HepG2 (cell line): ENCODE measurements around the gene PRKACA. TPM values are rescaled to one million over a fixed set of nuclear protein-coding genes. Genes with fewer than 3 reads are reported as not detected.

ENCODE experiments used
- ARID2 ChIP-seq: sonication (generic); formaldehyde crosslinking; IDR thresholded peaks from 2 replicates; pipeline ENCODE4 v1.8.1; 2022; ENCODE audit warnings: mild to moderate bottlenecking, missing genetic modification reagents, borderline replicate concordance
- GABPB1 ChIP-seq: IDR thresholded peaks from 2 replicates; pipeline ENCODE4 v1.6.1; 2016; ENCODE audit warnings: mild to moderate bottlenecking, missing genetic modification reagents, moderate library complexity, missing compliant biosample characterization
- GMEB2 ChIP-seq: IDR thresholded peaks from 2 replicates; pipeline ENCODE4 v1.6.1; 2016; ENCODE audit warnings: missing biosample characterization, missing genetic modification reagents, low read depth
- KDM1A ChIP-seq: IDR thresholded peaks from 2 replicates; pipeline ENCODE4 v1.6.1; 2016; ENCODE audit warnings: missing compliant biosample characterization
- MXD4 ChIP-seq: IDR thresholded peaks from 2 replicates; pipeline ENCODE4 v1.6.1; 2016; ENCODE audit warnings: mild to moderate bottlenecking, missing biosample characterization, missing genetic modification reagents
- NBN ChIP-seq: fragments of 450-650 bp; conservative IDR thresholded peaks from 2 replicates; pipeline ENCODE4 v1.6.1; 2017
- NFE2L2 ChIP-seq: fragments of 150-350 bp; IDR thresholded peaks from 2 replicates; pipeline ENCODE4 v1.6.1; 2014; ENCODE audit warnings: low read length
- NFYB ChIP-seq: sonication (generic); formaldehyde crosslinking; IDR thresholded peaks from 2 replicates; pipeline ENCODE4 v1.4.0; 2020; ENCODE audit warnings: missing genetic modification reagents
- PRDM15 ChIP-seq: sonication (generic); formaldehyde crosslinking; IDR thresholded peaks from 2 replicates; pipeline ENCODE4 v1.4.0; 2020; ENCODE audit warnings: missing genetic modification reagents
- RAD21 ChIP-seq: fragments of 450-650 bp; formaldehyde crosslinking; IDR thresholded peaks from 2 replicates; pipeline ENCODE4 v1.5.0; 2020; ENCODE audit warnings: mild to moderate bottlenecking
- RFXAP ChIP-seq: sonication (generic); formaldehyde crosslinking; IDR thresholded peaks from 2 replicates; pipeline ENCODE4 v1.4.0; 2020; ENCODE audit warnings: missing genetic modification reagents, borderline replicate concordance
- SP140L ChIP-seq: sonication (generic); formaldehyde crosslinking; IDR thresholded peaks from 2 replicates; pipeline ENCODE4 v1.4.0; 2020; ENCODE audit warnings: missing genetic modification reagents, borderline replicate concordance
- ZNF34 ChIP-seq: sonication (generic); formaldehyde crosslinking; IDR thresholded peaks from 2 replicates; pipeline ENCODE4 v1.4.0; 2020; ENCODE audit warnings: mild to moderate bottlenecking, missing genetic modification reagents, borderline replicate concordance
- ZNF749 ChIP-seq: sonication (generic); formaldehyde crosslinking; IDR thresholded peaks from 2 replicates; pipeline ENCODE4 v1.8.0; 2022; ENCODE audit warnings: mild to moderate bottlenecking, missing genetic modification reagents, moderate library complexity, borderline replicate concordance
- ZNF770 ChIP-seq: sonication (generic); formaldehyde crosslinking; IDR thresholded peaks from 2 replicates; pipeline ENCODE4 v1.5.0; 2020; ENCODE audit warnings: mild to moderate bottlenecking, missing genetic modification reagents
- ZNF775 ChIP-seq: sonication (generic); formaldehyde crosslinking; IDR thresholded peaks from 2 replicates; pipeline ENCODE4 v1.4.0; 2020; ENCODE audit warnings: missing genetic modification reagents, mild to moderate bottlenecking, moderate library complexity, borderline replicate concordance
- polyA plus RNA-seq, 8 experiments: library from polyadenylated mRNA; depleted of rRNA in 3 of 8; stranded (reverse) in 7 of 8; unstranded in 1 of 8; fragments of >200 nt; fragmentation: Illumina TruSeq in 4 of 8; extraction: Trizol in 4 of 8; gene quantifications; 2 replicates each; pipeline versions ENCODE4 v1.2.1 to v1.2.3, GENCODE V29; 2011 to 2016; ENCODE audit warnings: low read depth in 4 of 8, missing spikeins in 1 of 8, mixed read lengths in 1 of 8; ENCODE audit not compliant: insufficient read depth in 1 of 8
- total RNA-seq, 5 experiments: library from RNA; depleted of rRNA; stranded (reverse); fragments of >200 nt; fragmentation: Illumina TruSeq; extraction: Trizol; gene quantifications; 2 replicates each; pipeline ENCODE4 v1.2.3, GENCODE V29; 2016; ENCODE audit warnings: low read depth in 1 of 5
- TF ChIP-seq, protein P1 (sequence below): sonication (generic); formaldehyde crosslinking; IDR thresholded peaks from 2 replicates; pipeline ENCODE4 v1.5.0; 2020; ENCODE audit warnings: mild to moderate bottlenecking, missing genetic modification reagents, moderate library complexity
- TF ChIP-seq, protein P2 (sequence below): sonication (generic); formaldehyde crosslinking; IDR thresholded peaks from 2 replicates; pipeline ENCODE4 v1.8.1; 2023; ENCODE audit warnings: missing genetic modification reagents, inconsistent platforms, borderline replicate concordance
- TF ChIP-seq, protein P3 (sequence below): sonication (generic); formaldehyde crosslinking; IDR thresholded peaks from 2 replicates; pipeline ENCODE4 v1.8.0; 2023; ENCODE audit warnings: mild to moderate bottlenecking, missing genetic modification reagents

PRKACA gene
- total and polyA plus RNA-seq, 2 of the 13 experiments (the other 11 are each of a cell fraction or from before 2014, with no cell fraction given): 11.0 to 18.2 TPM

DNA sequence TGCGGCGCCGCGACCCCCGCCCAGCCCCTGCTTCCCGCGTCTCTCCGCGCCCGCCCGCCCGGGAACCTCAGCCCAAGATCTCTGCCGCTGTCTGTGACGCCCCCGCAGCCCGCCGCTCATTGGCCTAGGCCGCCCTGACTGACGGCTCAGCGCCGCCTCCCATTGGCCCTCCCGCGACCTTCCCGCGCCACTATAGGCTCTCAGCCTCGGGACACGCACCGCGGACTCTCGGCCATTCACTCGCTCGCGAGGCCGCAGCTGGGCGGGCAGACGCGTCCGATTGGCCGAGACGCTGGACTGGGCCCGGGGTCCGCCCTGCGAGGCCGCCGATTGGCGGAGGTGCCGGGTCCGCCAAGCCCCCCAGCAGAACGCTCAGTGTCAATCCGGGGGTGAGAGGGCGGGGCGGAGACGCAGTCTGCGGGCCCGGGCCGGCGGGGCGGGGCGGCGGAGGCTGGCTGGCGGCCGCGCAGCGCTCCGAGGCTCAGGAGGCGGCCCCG, at the start of gene PRKACA (continued):
- TF ChIP-seq RFXAP (CRISPR knock-in tag) (peak; percentile 92), ZNF775 (no peak), NFE2L2 (no peak), GABPB1 (CRISPR knock-in tag) (peak; percentile 78), PRDM15 (CRISPR knock-in tag) (no peak), ZNF34 (no peak), ZNF770 (CRISPR knock-in tag) (no peak), RAD21 (no peak), NFYB (peak; percentile 96), GMEB2 (CRISPR knock-in tag) (no peak), ARID2 (CRISPR knock-in tag) (no peak), KDM1A (no peak), NBN (no peak), SP140L (CRISPR knock-in tag) (no peak), MXD4 (CRISPR knock-in tag) (0 out of 2 replicates have a peak, but pooled peaks have one; percentile 0), ZNF749 (CRISPR knock-in tag) (no peak)
- TF ChIP-seq, protein P1, sequence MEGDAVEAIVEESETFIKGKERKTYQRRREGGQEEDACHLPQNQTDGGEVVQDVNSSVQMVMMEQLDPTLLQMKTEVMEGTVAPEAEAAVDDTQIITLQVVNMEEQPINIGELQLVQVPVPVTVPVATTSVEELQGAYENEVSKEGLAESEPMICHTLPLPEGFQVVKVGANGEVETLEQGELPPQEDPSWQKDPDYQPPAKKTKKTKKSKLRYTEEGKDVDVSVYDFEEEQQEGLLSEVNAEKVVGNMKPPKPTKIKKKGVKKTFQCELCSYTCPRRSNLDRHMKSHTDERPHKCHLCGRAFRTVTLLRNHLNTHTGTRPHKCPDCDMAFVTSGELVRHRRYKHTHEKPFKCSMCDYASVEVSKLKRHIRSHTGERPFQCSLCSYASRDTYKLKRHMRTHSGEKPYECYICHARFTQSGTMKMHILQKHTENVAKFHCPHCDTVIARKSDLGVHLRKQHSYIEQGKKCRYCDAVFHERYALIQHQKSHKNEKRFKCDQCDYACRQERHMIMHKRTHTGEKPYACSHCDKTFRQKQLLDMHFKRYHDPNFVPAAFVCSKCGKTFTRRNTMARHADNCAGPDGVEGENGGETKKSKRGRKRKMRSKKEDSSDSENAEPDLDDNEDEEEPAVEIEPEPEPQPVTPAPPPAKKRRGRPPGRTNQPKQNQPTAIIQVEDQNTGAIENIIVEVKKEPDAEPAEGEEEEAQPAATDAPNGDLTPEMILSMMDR (CRISPR knock-in tag): no peak
- TF ChIP-seq, protein P2, sequence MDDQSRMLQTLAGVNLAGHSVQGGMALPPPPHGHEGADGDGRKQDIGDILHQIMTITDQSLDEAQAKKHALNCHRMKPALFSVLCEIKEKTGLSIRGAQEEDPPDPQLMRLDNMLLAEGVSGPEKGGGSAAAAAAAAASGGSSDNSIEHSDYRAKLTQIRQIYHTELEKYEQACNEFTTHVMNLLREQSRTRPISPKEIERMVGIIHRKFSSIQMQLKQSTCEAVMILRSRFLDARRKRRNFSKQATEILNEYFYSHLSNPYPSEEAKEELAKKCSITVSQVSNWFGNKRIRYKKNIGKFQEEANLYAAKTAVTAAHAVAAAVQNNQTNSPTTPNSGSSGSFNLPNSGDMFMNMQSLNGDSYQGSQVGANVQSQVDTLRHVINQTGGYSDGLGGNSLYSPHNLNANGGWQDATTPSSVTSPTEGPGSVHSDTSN (CRISPR knock-in tag): peak; percentile 87; the same call in 1 of the 2 replicates
- TF ChIP-seq, protein P3, sequence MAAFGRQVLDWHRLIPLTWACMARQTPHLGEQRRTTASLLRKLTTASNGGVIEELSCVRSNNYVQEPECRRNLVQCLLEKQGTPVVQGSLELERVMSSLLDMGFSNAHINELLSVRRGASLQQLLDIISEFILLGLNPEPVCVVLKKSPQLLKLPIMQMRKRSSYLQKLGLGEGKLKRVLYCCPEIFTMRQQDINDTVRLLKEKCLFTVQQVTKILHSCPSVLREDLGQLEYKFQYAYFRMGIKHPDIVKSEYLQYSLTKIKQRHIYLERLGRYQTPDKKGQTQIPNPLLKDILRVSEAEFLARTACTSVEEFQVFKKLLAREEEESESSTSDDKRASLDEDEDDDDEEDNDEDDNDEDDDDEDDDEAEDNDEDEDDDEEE (CRISPR knock-in tag): no peak
